Endothelial cell of umbilical vein (primary cell): ENCODE data around the gene ERG.

ENCODE experiments used
- CTCF ChIP-seq, 2 donors: IDR thresholded peaks; 1 replicate in 1 of 2; 2 replicates in 1 of 2; pipeline ENCODE4 v1.5.1; 2011; ENCODE audit warnings: low read length in 2 of 2, mild to moderate bottlenecking in 2 of 2, moderate library complexity in 2 of 2, control low read depth in 1 of 2, inconsistent platforms in 1 of 2, low read depth in 1 of 2; ENCODE audit not compliant: insufficient read depth in 1 of 2; ENCODE audit errors: extremely low read depth in 1 of 2
- EZH2 ChIP-seq: IDR thresholded peaks from 2 replicates; pipeline ENCODE4 v1.6.1; 2012; ENCODE audit warnings: borderline replicate concordance, low read depth, mild to moderate bottlenecking, moderate library complexity, low read length, inconsistent platforms; ENCODE audit not compliant: severe bottlenecking
- FOS ChIP-seq: IDR thresholded peaks from 2 replicates; pipeline ENCODE4 v1.6.1; 2011; ENCODE audit warnings: mild to moderate bottlenecking, low read length, moderate library complexity, borderline replicate concordance; ENCODE audit not compliant: insufficient read depth
- JUN ChIP-seq: IDR thresholded peaks from 2 replicates; pipeline ENCODE4 v1.6.1; 2011; ENCODE audit warnings: borderline replicate concordance, low read depth; ENCODE audit not compliant: insufficient read length, insufficient read depth
- MAX ChIP-seq: IDR thresholded peaks from 2 replicates; pipeline ENCODE4 v1.6.1; 2011; ENCODE audit not compliant: insufficient read depth, insufficient read length
- MYC ChIP-seq: IDR thresholded peaks from one replicate; pipeline ENCODE4 v1.6.1; 2011; ENCODE audit warnings: mild to moderate bottlenecking, low read depth, low read length
- POLR2A ChIP-seq: IDR thresholded peaks from 2 replicates; pipeline ENCODE4 v1.6.1; 2012; ENCODE audit warnings: low read depth, mild to moderate bottlenecking, control low read depth, low read length
- POLR2AphosphoS5 ChIP-seq: IDR thresholded peaks from 2 replicates; pipeline ENCODE4 v1.6.1; 2012; ENCODE audit warnings: low read depth, mild to moderate bottlenecking, control low read depth, low read length, moderate library complexity; ENCODE audit not compliant: insufficient read depth

DNA sequence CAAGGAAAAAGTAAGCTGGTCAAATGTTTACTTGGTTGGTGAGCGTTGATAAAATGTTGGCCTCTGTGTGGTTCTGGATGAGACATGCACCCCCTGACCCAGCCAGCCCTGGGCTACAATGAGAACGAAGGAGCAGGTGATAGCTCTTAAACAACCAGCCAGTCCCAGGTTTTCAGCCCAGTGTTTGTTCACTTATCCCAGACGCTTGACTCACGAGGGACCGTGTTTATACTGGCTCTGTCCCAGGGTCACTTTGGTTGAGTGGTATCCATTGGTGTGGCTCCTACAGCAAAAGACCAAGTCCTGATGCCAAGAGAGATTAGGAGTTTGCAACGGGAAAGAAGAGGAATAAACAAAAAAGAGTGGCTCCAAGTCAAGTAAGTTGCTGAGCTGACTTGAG is 154.6 kb downstream of the ERG start:
- TF ChIP-seq CTCF (IDR thresholded peaks at IDR 0.05; ENCODE audit: extremely low read depth in 1 of 2, insufficient read depth in 1 of 2, low read depth in 1 of 2, low read length in 2 of 2) (no peak), POLR2A (no peak), EZH2 (no peak), POLR2AphosphoS5 (peak; percentile 36), MAX (no peak), JUN (no peak), MYC (no peak), FOS (no peak)
